Adipose tissue (tissue), 3 donors: ENCODE results near the gene VTI1A. TPM values are rescaled to one million over a fixed set of nuclear protein-coding genes. Genes with fewer than 3 reads are reported as not detected.

Experiments used
- H3K27ac ChIP-seq: one replicate; pipeline ENCODE4 v1.5.1; 2013; ENCODE audit warnings: low read depth, low read length
- WGBS, 3 donors: extraction: QIAGEN DNeasy Blood & Tissue Kit; methylation state at CpG; one replicate each; pipeline ENCODE4 v1.1.7; 2013; 5-methylcytosine and 5-hydroxymethylcytosine counted together
- polyA plus RNA-seq, 3 donors: library from polyadenylated mRNA; stranded (reverse); fragments of 200-250 nt; gene quantifications; one replicate each; pipeline ENCODE4 v1.2.3, GENCODE V29; 2013
- donor health status: healthy with polysubstance abuse.
- donor health status: Bipolar disorder and iron deficiency.
- donor health status: healthy.

VTI1A gene
- polyA plus RNA-seq, 3 donors = 5.6 to 15.2 (median 13.5) TPM

- H3K27ac ChIP-seq = no peak overlapping the region
- 66 to 73% (median 68%) methylated on average over 13 of the region's 13 CpGs for WGBS, 3 donors
Observed at GRCh38 chr10:112816891-112817290, 369.9 kb downstream of the VTI1A start.

- 90 to 93% (median 93%) methylated on average over 14 of the region's 14 CpGs for WGBS, 3 donors
- H3K27ac ChIP-seq = no peak overlapping the region
Observed at GRCh38 chr10:112817981-112818777, 371.2 kb downstream of the VTI1A start.

GRCh38 chr10:112819231-112819630 lies 372.2 kb downstream of the VTI1A start:
- WGBS, 3 donors = 79 to 98% (median 83%) methylated on average over 7 of the region's 7 CpGs
- no peak overlapping the region for H3K27ac ChIP-seq

DNA sequence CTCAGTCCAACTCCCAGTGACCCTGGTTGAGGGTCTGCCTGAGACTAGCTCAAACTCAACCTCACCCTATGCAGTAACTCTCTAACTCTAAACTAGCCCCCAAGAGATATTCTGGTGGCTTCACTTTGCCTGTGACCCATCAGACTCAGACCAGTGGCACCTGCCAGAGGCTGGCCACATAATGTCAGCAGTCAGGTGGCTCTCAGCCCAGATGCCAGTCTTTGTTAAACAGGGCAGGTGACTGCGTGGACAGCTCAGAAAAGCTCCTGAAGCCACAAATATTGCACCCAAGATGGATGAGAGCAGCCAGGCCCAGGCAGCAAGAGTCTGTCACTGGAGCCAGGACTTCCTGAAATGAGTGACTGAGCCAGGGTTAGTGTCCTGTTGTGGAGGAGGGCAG lies 373.3 kb downstream of the VTI1A start:
- 75 to 95% (median 76%) methylated on average over 1 of the region's 1 CpG for WGBS, 3 donors
- no peak overlapping the region for H3K27ac ChIP-seq

GRCh38 chr10:112821038-112821437 lies 374.0 kb downstream of the VTI1A start:
- WGBS, 3 donors = 74 to 96% (median 96%) methylated on average over 18 to 19 of the region's 19 CpGs

GRCh38 chr10:112821663-112822062 lies 374.6 kb downstream of the VTI1A start:
- 50 to 85% (median 73%) methylated on average over 7 of the region's 7 CpGs for WGBS, 3 donors
- H3K27ac ChIP-seq = no peak overlapping the region

More at GRCh38 chr10:112821038-112821437, 374.0 kb downstream of the VTI1A start:
- H3K27ac ChIP-seq = no peak overlapping the region

DNA sequence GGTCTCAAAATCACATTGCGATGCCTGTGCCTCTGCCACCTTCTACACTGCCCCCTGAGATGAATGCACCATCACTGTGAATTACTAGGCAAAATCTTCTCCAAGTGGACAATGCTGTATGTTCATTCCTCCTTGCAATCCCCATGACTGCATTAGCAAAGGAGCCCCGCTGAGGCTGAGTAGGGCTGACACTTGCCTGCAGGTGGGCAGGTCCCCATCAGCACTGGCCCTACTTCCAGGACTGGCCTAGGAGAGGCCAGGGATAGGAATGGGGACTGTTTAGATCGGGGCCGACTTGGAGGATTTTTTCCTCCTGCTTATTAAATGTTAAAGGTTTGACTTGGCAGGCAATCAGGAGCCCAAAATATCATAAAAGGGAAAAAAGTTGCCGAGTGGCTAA lies 376.0 kb downstream of the VTI1A start:
- 93 to 95% (median 94%) methylated on average over 5 of the region's 5 CpGs for WGBS, 3 donors
- no peak overlapping the region for H3K27ac ChIP-seq

- no peak overlapping the region for H3K27ac ChIP-seq
- WGBS, 3 donors = 86 to 93% (median 87%) methylated on average over 7 of the region's 7 CpGs
Observed at GRCh38 chr10:112823604-112824003, 376.6 kb downstream of the VTI1A start.

DNA sequence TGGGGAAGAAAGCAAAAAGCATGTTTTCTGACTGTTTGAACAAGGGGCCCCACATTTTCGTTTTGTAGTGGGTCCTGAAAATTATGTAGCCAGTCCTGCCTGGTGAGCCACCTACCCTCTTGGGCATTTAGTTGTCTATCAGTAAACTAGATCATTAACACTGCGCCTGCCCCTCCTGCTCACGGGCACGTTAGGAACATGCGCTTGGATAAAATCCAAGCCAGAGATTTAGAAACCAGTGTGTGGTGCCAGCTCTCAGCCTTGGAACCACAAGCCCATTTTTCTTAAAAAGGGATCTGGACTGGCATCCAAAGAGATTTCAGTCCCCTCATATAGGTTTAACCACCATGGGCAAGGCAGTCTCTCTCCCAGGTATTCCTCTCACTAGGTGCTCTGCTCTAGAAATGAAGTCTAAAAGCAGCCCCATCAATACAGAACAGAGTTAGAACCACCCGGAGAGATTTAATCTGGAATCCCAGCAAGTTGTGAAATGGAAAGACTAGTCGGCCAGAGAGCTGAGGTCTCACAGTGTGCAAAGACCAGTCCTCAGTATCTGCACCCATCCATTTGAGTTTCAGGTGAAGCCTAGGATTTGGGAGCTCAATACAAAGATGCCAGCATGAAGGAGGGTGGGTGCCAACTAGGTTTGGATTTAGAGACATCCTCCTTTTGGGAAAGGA lies 379.1 kb downstream of the VTI1A start:
- H3K27ac ChIP-seq = no peak overlapping the region
- WGBS, 3 donors = 53 to 57% (median 56%) methylated on average over 7 of the region's 7 CpGs

GRCh38 chr10:112827086-112827485 lies 380.1 kb downstream of the VTI1A start:
- 94 to 97% (median 94%) methylated on average over 14 of the region's 14 CpGs for WGBS, 3 donors
- H3K27ac ChIP-seq = no peak overlapping the region

GRCh38 chr10:112827951-112828350 lies 380.9 kb downstream of the VTI1A start:
- WGBS, 3 donors = 94 to 98% (median 97%) methylated on average over 4 of the region's 4 CpGs
- no peak overlapping the region for H3K27ac ChIP-seq

- WGBS, 3 donors = 93 to 96% (median 95%) methylated on average over 16 of the region's 16 CpGs
Observed at GRCh38 chr10:112831859-112832258, 384.8 kb downstream of the VTI1A start.

GRCh38 chr10:112832361-112832878 lies 385.4 kb downstream of the VTI1A start:
- 92 to 93% (median 93%) methylated on average over 7 of the region's 7 CpGs for WGBS, 3 donors
- H3K27ac ChIP-seq = no peak overlapping the region

More at GRCh38 chr10:112831859-112832258, 384.8 kb downstream of the VTI1A start:
- no peak overlapping the region for H3K27ac ChIP-seq

DNA sequence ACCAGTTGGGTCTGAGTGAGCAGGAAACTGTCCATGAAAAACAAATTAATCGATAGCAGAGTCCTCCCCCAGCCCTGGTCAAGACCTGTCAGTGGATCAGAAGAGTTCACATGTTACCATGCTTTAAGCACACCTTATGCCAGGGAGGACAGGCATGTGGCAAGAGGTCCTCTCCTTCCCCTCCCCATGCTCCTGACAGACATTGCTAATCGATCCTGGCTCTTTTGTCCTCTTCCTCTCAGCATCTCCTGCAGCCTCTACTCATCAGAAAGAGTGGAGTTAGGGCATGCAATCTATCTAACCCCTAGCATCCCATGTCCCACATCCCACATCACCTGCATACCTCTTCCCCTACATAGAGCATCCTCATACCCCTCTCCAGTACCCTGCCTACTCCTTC lies 385.9 kb downstream of the VTI1A start:
- WGBS, 3 donors = 86 to 95% (median 94%) methylated on average over 2 of the region's 2 CpGs

GRCh38 chr10:112834751-112835181 lies 387.8 kb downstream of the VTI1A start:
- 58 to 82% (median 60%) methylated on average over 8 of the region's 8 CpGs for WGBS, 3 donors

More for the DNA sequence above, 385.9 kb downstream of the VTI1A start:
- no peak overlapping the region for H3K27ac ChIP-seq

GRCh38 chr10:112835217-112835715 lies 388.3 kb downstream of the VTI1A start:
- WGBS, 3 donors = 65 to 78% (median 74%) methylated on average over 11 of the region's 11 CpGs
- H3K27ac ChIP-seq = no peak overlapping the region

More at GRCh38 chr10:112834751-112835181, 387.8 kb downstream of the VTI1A start:
- H3K27ac ChIP-seq = no peak overlapping the region

GRCh38 chr10:112835944-112836451 lies 389.0 kb downstream of the VTI1A start:
- no peak overlapping the region for H3K27ac ChIP-seq
- 35 to 55% (median 52%) methylated on average over 7 of the region's 7 CpGs for WGBS, 3 donors

GRCh38 chr10:112838784-112839481 lies 391.9 kb downstream of the VTI1A start:
- WGBS, 3 donors = 76 to 87% (median 86%) methylated on average over 15 of the region's 15 CpGs
- H3K27ac ChIP-seq = no peak overlapping the region
